MCF 10A (cell line): ENCODE data around the gene ZFHX3. TPM values are rescaled to one million over a fixed set of nuclear protein-coding genes. Genes with fewer than 3 reads are reported as not detected.
A peak's percentile ranks its signal among the peaks of the same experiment; 100 is the strongest.

Source experiments
- BruUV-seq: library from RNA; stranded (reverse); fragments of 400-500 nt; replicated peaks from 2 replicates; lab custom pipeline; 2021; lab: Mats Ljungman, UMichigan
- CTCF ChIA-PET: fragments of 300-600 bp; sonication (Branson Sonifier 250); formaldehyde crosslinking; extraction: SDS; loops from one replicate; lab custom pipeline; 2021; ENCODE audit warnings: antibody characterized with exemption, inconsistent platforms; lab: Yijun Ruan, JAX
- POLR2A ChIA-PET: fragments of 300-600, 350-650 bp; sonication (Branson Sonifier 250); formaldehyde crosslinking; extraction: SDS; loops from one replicate; lab custom pipeline; 2020; ENCODE audit warnings: antibody characterized with exemption, inconsistent platforms; lab: Yijun Ruan, JAX
- DNase-seq: peaks from one replicate; pipeline ENCODE4 v3.0.0-alpha.2; 2018; ENCODE audit not compliant: unreplicated experiment
- H3K27ac Mint-ChIP-seq: one replicate; pipeline ENCODE4 v1.8.0; 2022; ENCODE audit warnings: mild to moderate bottlenecking, low read depth, mixed read lengths; ENCODE audit not compliant: unreplicated experiment
- H3K27me3 Mint-ChIP-seq: one replicate; pipeline ENCODE4 v1.8.0; 2022; ENCODE audit warnings: mixed read lengths; ENCODE audit not compliant: insufficient read depth, unreplicated experiment
- H3K36me3 Mint-ChIP-seq: one replicate; pipeline ENCODE4 v1.8.0; 2022; ENCODE audit warnings: mild to moderate bottlenecking, moderate library complexity, mixed read lengths; ENCODE audit not compliant: insufficient read depth, unreplicated experiment
- H3K4me1 Mint-ChIP-seq: one replicate; pipeline ENCODE4 v1.8.0; 2022; ENCODE audit warnings: mixed read lengths; ENCODE audit not compliant: insufficient read depth, unreplicated experiment
- H3K4me3 Mint-ChIP-seq: one replicate; pipeline ENCODE4 v1.8.0; 2022; ENCODE audit warnings: mild to moderate bottlenecking, moderate library complexity, mixed read lengths; ENCODE audit not compliant: unreplicated experiment
- H3K9me3 Mint-ChIP-seq: one replicate; pipeline ENCODE4 v1.8.0; 2022; ENCODE audit warnings: mixed read lengths; ENCODE audit not compliant: unreplicated experiment
- intact Hi-C: fragments of 100-400 bp; cut with micrococcal nuclease; formaldehyde crosslinking; loops from 2 replicates; pipeline ENCODE4 v1.14.1; 2022
- total RNA-seq: library from RNA; stranded (reverse); gene quantifications from 2 replicates; pipeline ENCODE4 v1.2.3, GENCODE V29; 2022
- TF ChIP-seq, protein P1 (sequence below): fragments of 200-600 bp; IDR thresholded peaks from one replicate; pipeline ENCODE4 v1.8.0; 2022; ENCODE audit warnings: antibody characterized with exemption, mild to moderate bottlenecking; ENCODE audit not compliant: unreplicated experiment

Gene ZFHX3
- total RNA-seq, 1 experiment from 2014 or later, result 27.4 TPM

DNA sequence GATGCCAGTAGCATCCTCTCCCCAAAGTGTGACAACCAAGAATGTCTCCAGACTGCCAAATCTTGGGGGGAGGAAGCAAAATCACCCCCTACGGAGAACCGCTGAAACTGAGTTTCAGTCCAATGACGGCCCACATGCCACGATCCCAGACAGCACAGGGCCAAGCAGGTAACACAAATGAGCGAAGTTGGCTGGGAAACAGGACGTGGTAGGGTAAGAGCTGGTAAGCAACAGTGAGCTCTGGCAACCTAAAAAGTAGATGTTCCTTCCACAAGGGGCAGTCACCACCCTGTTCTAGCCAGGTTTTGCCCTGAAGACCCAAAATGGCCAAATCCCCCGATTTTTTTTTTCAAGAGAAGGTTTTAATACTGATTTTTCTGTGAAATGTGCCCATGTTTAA is 25.4 kb downstream of the ZFHX3 start:
- H3K4me3 Mint-ChIP-seq, result no peak overlapping the region
- no peaks in the 10 kb centered on the region for H3K9me3 Mint-ChIP-seq
- H3K4me1 Mint-ChIP-seq, result peaks cover 19% of the 10 kb centered on the region
- no peaks in the 10 kb centered on the region for H3K27me3 Mint-ChIP-seq
- no peak for DNase-seq
- TF ChIP-seq, protein P1, sequence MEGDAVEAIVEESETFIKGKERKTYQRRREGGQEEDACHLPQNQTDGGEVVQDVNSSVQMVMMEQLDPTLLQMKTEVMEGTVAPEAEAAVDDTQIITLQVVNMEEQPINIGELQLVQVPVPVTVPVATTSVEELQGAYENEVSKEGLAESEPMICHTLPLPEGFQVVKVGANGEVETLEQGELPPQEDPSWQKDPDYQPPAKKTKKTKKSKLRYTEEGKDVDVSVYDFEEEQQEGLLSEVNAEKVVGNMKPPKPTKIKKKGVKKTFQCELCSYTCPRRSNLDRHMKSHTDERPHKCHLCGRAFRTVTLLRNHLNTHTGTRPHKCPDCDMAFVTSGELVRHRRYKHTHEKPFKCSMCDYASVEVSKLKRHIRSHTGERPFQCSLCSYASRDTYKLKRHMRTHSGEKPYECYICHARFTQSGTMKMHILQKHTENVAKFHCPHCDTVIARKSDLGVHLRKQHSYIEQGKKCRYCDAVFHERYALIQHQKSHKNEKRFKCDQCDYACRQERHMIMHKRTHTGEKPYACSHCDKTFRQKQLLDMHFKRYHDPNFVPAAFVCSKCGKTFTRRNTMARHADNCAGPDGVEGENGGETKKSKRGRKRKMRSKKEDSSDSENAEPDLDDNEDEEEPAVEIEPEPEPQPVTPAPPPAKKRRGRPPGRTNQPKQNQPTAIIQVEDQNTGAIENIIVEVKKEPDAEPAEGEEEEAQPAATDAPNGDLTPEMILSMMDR, result no peak
- no TSS peak for BruUV-seq
- intact Hi-C loops, result no loop called here
- CTCF ChIA-PET, result interaction anchor here (0.7 kb wide), 1 partner anchor 169 kb away, joined by 4 read pairs; no protein-coding TSS in a partner anchor
- H3K36me3 Mint-ChIP-seq, result peaks cover 17% of the 10 kb centered on the region
- H3K27ac Mint-ChIP-seq, result no peak overlapping the region
- POLR2A ChIA-PET, result no interaction called here

DNA sequence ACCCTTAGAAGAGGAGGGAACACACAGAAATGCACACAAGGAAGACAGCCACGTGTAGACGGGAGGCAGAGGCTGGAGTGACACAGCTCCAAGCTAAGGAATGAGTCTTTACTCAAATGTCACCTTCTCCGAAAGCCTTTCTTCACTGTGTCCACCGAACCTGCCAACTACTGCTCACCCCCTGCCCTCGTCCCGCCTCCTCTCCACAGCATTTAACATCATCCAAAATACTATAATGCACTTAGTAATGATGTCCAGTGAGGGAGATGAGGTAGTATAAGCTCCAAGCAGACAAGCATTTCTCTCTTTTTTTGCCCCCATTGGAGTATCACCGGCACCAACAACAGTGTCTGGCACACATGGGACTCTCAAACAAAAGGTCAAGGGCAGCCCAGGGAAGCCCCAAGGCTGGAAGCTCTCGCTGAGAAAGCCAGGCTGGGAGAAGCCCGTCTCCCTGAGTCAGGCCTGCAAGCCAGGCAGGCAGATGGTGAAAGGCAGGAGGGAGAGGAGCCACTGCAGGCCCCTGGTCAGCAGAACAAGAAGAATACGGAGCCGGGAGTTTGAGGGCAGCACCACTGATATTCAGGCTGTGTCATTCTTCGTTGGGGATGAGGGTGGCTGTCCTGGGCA is 25.9 kb downstream of the ZFHX3 start:
- CTCF ChIA-PET, result interaction anchor here (0.6 to 2.4 kb wide), 5 partner anchors 36 to 190 kb away, joined by 3 to 10 read pairs (median 4); no protein-coding TSS in a partner anchor
- intact Hi-C loops, result no loop called here
- H3K4me3 Mint-ChIP-seq, result no peak overlapping the region

DNA sequence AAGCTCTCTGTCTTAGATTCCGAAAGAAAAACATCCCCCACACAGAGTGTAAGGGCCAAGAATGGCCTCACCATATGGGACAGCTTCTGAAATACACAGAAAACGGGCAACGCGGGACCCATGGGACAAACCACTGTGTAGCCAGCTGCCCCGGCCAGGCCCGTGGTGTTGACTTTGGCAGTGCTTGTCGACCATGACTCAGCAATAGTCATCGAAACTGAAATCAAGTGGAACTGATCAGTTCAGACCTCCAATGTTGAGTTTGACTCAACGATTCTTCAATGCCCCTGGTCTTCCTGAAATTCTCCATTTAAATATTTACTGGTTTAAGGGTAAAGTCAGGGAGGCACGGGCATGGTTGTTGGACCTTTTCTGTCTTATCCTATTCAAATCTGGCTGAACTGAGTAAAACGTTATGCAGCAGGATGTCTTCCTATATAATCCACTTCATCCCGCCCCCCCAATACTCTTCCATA is 27.5 kb downstream of the ZFHX3 start:
- Mint-ChIP-seq H3K27me3 (no peaks in the 10 kb centered on the region), H3K9me3 (no peaks in the 10 kb centered on the region), H3K27ac (peak overlapping the region; percentile 10), H3K36me3 (peaks cover 17% of the 10 kb centered on the region), H3K4me3 (peak overlapping the region; percentile 45), H3K4me1 (peaks cover 33% of the 10 kb centered on the region)
- intact Hi-C loops, result no loop called here
- no TSS peak for BruUV-seq
- CTCF ChIA-PET, result interaction anchor here (0.6 to 2.4 kb wide), 3 partner anchors 185 to 1271 kb away, joined by 3 to 10 read pairs (median 4); no protein-coding TSS in a partner anchor
- DNase-seq, result peak; percentile 90
- TF ChIP-seq, protein P1, result no peak
- POLR2A ChIA-PET, result interaction anchor here (0.8 to 1.4 kb wide), 3 partner anchors 31 to 35 kb away, joined by 3 read pairs; no protein-coding TSS in a partner anchor

More for the DNA sequence above, 25.9 kb downstream of the ZFHX3 start:
- Mint-ChIP-seq H3K4me1 (peaks cover 19% of the 10 kb centered on the region), H3K36me3 (peaks cover 17% of the 10 kb centered on the region), H3K27me3 (no peaks in the 10 kb centered on the region), H3K27ac (no peak overlapping the region), H3K9me3 (no peaks in the 10 kb centered on the region)
- BruUV-seq, result no TSS peak
- no peak for DNase-seq
- POLR2A ChIA-PET, result no interaction called here
- TF ChIP-seq, protein P1, result no peak
